Esophagus squamous epithelium (tissue), 4 donors: ENCODE results near the gene RUFY1.

ENCODE experiments used
- CTCF ChIP-seq, 6 experiments: fragments of 450-650 bp in 4 of 6; fragments of 200-600 bp in 2 of 6; sonication (generic) in 2 of 6; IDR thresholded peaks; one replicate each; pipeline ENCODE4 v1.5.1; 2016 to 2019; ENCODE audit warnings: antibody characterized with exemption in 6 of 6, mild to moderate bottlenecking in 4 of 6, moderate library complexity in 4 of 6
- POLR2A ChIP-seq, 4 donors: fragments of 450-650 bp; IDR thresholded peaks; one replicate each; pipeline ENCODE4 v1.6.1; 2017; ENCODE audit warnings: antibody characterized with exemption in 4 of 4, mild to moderate bottlenecking in 4 of 4, moderate library complexity in 3 of 4

GRCh38 chr5:179599973-179600372 lies 49.6 kb downstream of the RUFY1 start:
- TF ChIP-seq CTCF (IDR thresholded peaks at IDR 0.05), result no peak
- TF ChIP-seq POLR2A (IDR thresholded peaks at IDR 0.05), result peak in 1 of 4 donors; percentile 14
